Testis (tissue), 3 donors: ENCODE data around the gene ALDOC. TPM values are rescaled to one million over a fixed set of nuclear protein-coding genes. Genes with fewer than 3 reads are reported as not detected.

Source experiments
- DNase-seq: peaks from one replicate; pipeline ENCODE4 v3.0.0-alpha.2; 2019
- H3K27ac ChIP-seq, 2 donors: fragments of 200-600 bp; sonication (generic); one replicate each; pipeline ENCODE4 v1.5.1; 2019
- H3K27me3 ChIP-seq: fragments of 200-600 bp; sonication (generic); one replicate; pipeline ENCODE4 v1.5.1; 2019
- H3K36me3 ChIP-seq: fragments of 200-600 bp; sonication (generic); one replicate; pipeline ENCODE4 v1.5.1; 2017; ENCODE audit warnings: low read depth; ENCODE audit errors: missing control alignments
- H3K4me1 ChIP-seq: fragments of 200-600 bp; sonication (generic); one replicate; pipeline ENCODE4 v1.5.1; 2019
- H3K4me3 ChIP-seq, 2 donors: fragments of 200-600 bp; sonication (generic); one replicate each; pipeline ENCODE4 v1.5.1; 2017 to 2019
- H3K9me3 ChIP-seq: fragments of 200-600 bp; sonication (generic); one replicate; pipeline ENCODE4 v1.5.1; 2017
- CTCF ChIP-seq, 3 experiments: fragments of 450-650 bp in 2 of 3; fragments of 200-600 bp in 1 of 3; sonication (generic) in 1 of 3; IDR thresholded peaks; one replicate each; pipeline ENCODE4 v1.5.1; 2016 to 2019; ENCODE audit warnings: antibody characterized with exemption in 3 of 3, mild to moderate bottlenecking in 2 of 3, moderate library complexity in 1 of 3
- POLR2A ChIP-seq: fragments of 450-650 bp; IDR thresholded peaks from one replicate; pipeline ENCODE4 v1.6.1; 2017; ENCODE audit warnings: antibody characterized with exemption, mild to moderate bottlenecking, moderate library complexity
- WGBS, 2 donors: methylation state at CpG; one replicate each; pipeline ENCODE4 v1.1.5; 2018; 5-methylcytosine and 5-hydroxymethylcytosine counted together
- intact Hi-C: fragments of 100-400 bp; cut with DNase I; formaldehyde crosslinking; loops from one replicate; pipeline ENCODE4 v1.15.1; 2023; ENCODE audit warnings: low total_unique reads
- polyA plus RNA-seq: library from polyadenylated mRNA; stranded (reverse); fragments of 350-450 nt; fragmentation: Illumina TruSeq; extraction: RNeasy Lipid Tissue Mini Kit (QIAGEN cat#74804); gene quantifications from one replicate; pipeline ENCODE4 v1.2.3, GENCODE V29; 2014; ENCODE audit warnings: low read depth, low replicate concordance; ENCODE audit not compliant: insufficient read depth
- total RNA-seq, 2 donors: library from RNA; depleted of rRNA; stranded (reverse); fragments of >200 nt; gene quantifications; one replicate each; pipeline ENCODE4 v1.2.3, GENCODE V29; 2016

The ALDOC gene
- total and polyA plus RNA-seq, 3 donors from 2014 or later: 29.2 to 65.8 (median 30.7) TPM

GRCh38 chr17:28528327-28529012 lies 48.2 kb downstream of the ALDOC start:
- Histone ChIP-seq H3K4me1 (no peaks in the 10 kb centered on the region), H3K4me3 (no peak overlapping the region), H3K27ac (no peak overlapping the region), H3K36me3 (no peaks in the 10 kb centered on the region), H3K9me3 (no peaks in the 10 kb centered on the region), H3K27me3 (no peaks in the 10 kb centered on the region)
- 75 to 80% methylated on average over 9 of the region's 9 CpGs for WGBS, 2 donors
- DNase-seq: no peak
- TF ChIP-seq POLR2A: no peak
- no peak for TF ChIP-seq CTCF (IDR thresholded peaks at IDR 0.05)
- intact Hi-C loops: no loop called here

- no peaks in the 10 kb centered on the region for H3K36me3 ChIP-seq
- intact Hi-C loops: no loop called here
- no peaks in the 10 kb centered on the region for H3K27me3 ChIP-seq
- H3K4me1 ChIP-seq: no peaks in the 10 kb centered on the region
- H3K9me3 ChIP-seq: no peaks in the 10 kb centered on the region
- no peak overlapping the region for H3K4me3 ChIP-seq
- 86 to 92% methylated on average over 1 to 2 of the region's 2 CpGs for WGBS, 2 donors
- no peak for TF ChIP-seq CTCF (IDR thresholded peaks at IDR 0.05)
- no peak for TF ChIP-seq POLR2A
- DNase-seq: no peak
- no peak overlapping the region for H3K27ac ChIP-seq
Measured at GRCh38 chr17:28527859-28528258, 48.8 kb downstream of the ALDOC start.

GRCh38 chr17:28527181-28527681 lies 49.5 kb downstream of the ALDOC start:
- Histone ChIP-seq H3K36me3 (no peaks in the 10 kb centered on the region), H3K9me3 (no peaks in the 10 kb centered on the region), H3K4me1 (no peaks in the 10 kb centered on the region), H3K4me3 (no peak overlapping the region), H3K27me3 (no peaks in the 10 kb centered on the region), H3K27ac (no peak overlapping the region)
- no peak for DNase-seq
- intact Hi-C loops: no loop called here
- TF ChIP-seq CTCF (IDR thresholded peaks at IDR 0.05): no peak
- TF ChIP-seq POLR2A: no peak
- 85 to 95% methylated on average over 2 of the region's 2 CpGs for WGBS, 2 donors

- TF ChIP-seq POLR2A (no peak), CTCF (IDR thresholded peaks at IDR 0.05) (no peak)
- Histone ChIP-seq H3K27me3 (no peaks in the 10 kb centered on the region), H3K36me3 (no peaks in the 10 kb centered on the region), H3K4me3 (no peak overlapping the region), H3K4me1 (no peaks in the 10 kb centered on the region), H3K9me3 (no peaks in the 10 kb centered on the region), H3K27ac (no peak overlapping the region)
- intact Hi-C loops: no loop called here
- WGBS, 2 donors: 84% methylated on average over 8 of the region's 8 CpGs; no CpG with 5 or more reads in 1 of the 2 donors
- no peak for DNase-seq
Measured at GRCh38 chr17:28526381-28526780, 50.3 kb downstream of the ALDOC start.
